Measurements from ENCODE around the gene IRX4.

IRX4 gene

GRCh38 chr5:1882337-1883119 lies at the start of gene IRX4:
IRX4 (minus strand) TSS chr5:1882925; CDS start chr5:1882647, 278 bp downstream.
- Mint-ChIP-seq H3K4me3 (peak within 1 kb of the TSS; percentile 50), H3K27me3 (peaks cover 67% of the 10 kb centered on the region), H3K9me3 (no peaks in the 10 kb centered on the region), H3K27ac (no peak within 1 kb of the TSS), H3K4me1 (ENCODE audit: low read depth) (peaks cover 12% of the 10 kb centered on the region), H3K36me3 (ENCODE audit: low read depth) (no peaks in the 10 kb centered on the region)
- peak; percentile 41 for DNase-seq

GRCh38 chr5:1931604-1932231 lies 49.0 kb upstream of the IRX4 start:
- DNase-seq = no peak
- Mint-ChIP-seq H3K4me3 (no peak overlapping the region), H3K27me3 (peaks cover 39% of the 10 kb centered on the region), H3K9me3 (no peaks in the 10 kb centered on the region), H3K27ac (no peak overlapping the region), H3K4me1 (ENCODE audit: low read depth) (peaks cover 3% of the 10 kb centered on the region), H3K36me3 (ENCODE audit: low read depth) (no peaks in the 10 kb centered on the region)

- Mint-ChIP-seq H3K27ac (no peak overlapping the region), H3K27me3 (peaks cover 39% of the 10 kb centered on the region), H3K4me1 (ENCODE audit: low read depth) (peaks cover 3% of the 10 kb centered on the region), H3K4me3 (no peak overlapping the region), H3K9me3 (no peaks in the 10 kb centered on the region), H3K36me3 (ENCODE audit: low read depth) (no peaks in the 10 kb centered on the region)
- no peak for DNase-seq
Measured at GRCh38 chr5:1930880-1931603, 48.3 kb upstream of the IRX4 start.

GRCh38 chr5:1930501-1930879 lies 47.8 kb upstream of the IRX4 start:
- Mint-ChIP-seq H3K4me1 (ENCODE audit: low read depth) (peaks cover 3% of the 10 kb centered on the region), H3K27ac (no peak overlapping the region), H3K4me3 (no peak overlapping the region), H3K9me3 (no peaks in the 10 kb centered on the region), H3K36me3 (ENCODE audit: low read depth) (no peaks in the 10 kb centered on the region), H3K27me3 (peaks cover 36% of the 10 kb centered on the region)
- DNase-seq = no peak

GRCh38 chr5:1929108-1929991 lies 46.6 kb upstream of the IRX4 start:
- no peak overlapping the region for H3K4me3 Mint-ChIP-seq
- DNase-seq = no peak
- H3K27me3 Mint-ChIP-seq = peaks cover 26% of the 10 kb centered on the region
- peaks cover 3% of the 10 kb centered on the region for H3K4me1 Mint-ChIP-seq (ENCODE audit: low read depth)
- no peak overlapping the region for H3K27ac Mint-ChIP-seq
- H3K36me3 Mint-ChIP-seq (ENCODE audit: low read depth) = no peaks in the 10 kb centered on the region
- H3K9me3 Mint-ChIP-seq = no peaks in the 10 kb centered on the region

GRCh38 chr5:1926471-1927341 lies 44.0 kb upstream of the IRX4 start:
- no peak for DNase-seq
- H3K27ac Mint-ChIP-seq = no peak overlapping the region
- H3K4me3 Mint-ChIP-seq = no peak overlapping the region

GRCh38 chr5:1926071-1926440 lies 43.3 kb upstream of the IRX4 start:
- DNase-seq = no peak
- H3K36me3 Mint-ChIP-seq (ENCODE audit: low read depth) = no peaks in the 10 kb centered on the region
- no peaks in the 10 kb centered on the region for H3K4me1 Mint-ChIP-seq (ENCODE audit: low read depth)
- peaks cover 12% of the 10 kb centered on the region for H3K27me3 Mint-ChIP-seq
- no peak overlapping the region for H3K27ac Mint-ChIP-seq
- H3K9me3 Mint-ChIP-seq = no peaks in the 10 kb centered on the region
- H3K4me3 Mint-ChIP-seq = no peak overlapping the region

More at GRCh38 chr5:1926471-1927341, 44.0 kb upstream of the IRX4 start:
- Mint-ChIP-seq H3K4me1 (ENCODE audit: low read depth) (peaks cover 1% of the 10 kb centered on the region), H3K9me3 (no peaks in the 10 kb centered on the region), H3K36me3 (ENCODE audit: low read depth) (no peaks in the 10 kb centered on the region), H3K27me3 (peaks cover 16% of the 10 kb centered on the region)

GRCh38 chr5:1925111-1926070 lies 42.7 kb upstream of the IRX4 start:
- no peak overlapping the region for H3K27ac Mint-ChIP-seq
- H3K36me3 Mint-ChIP-seq (ENCODE audit: low read depth) = no peaks in the 10 kb centered on the region

GRCh38 chr5:1923766-1924165 lies 41.0 kb upstream of the IRX4 start:
- Mint-ChIP-seq H3K4me1 (ENCODE audit: low read depth) (no peaks in the 10 kb centered on the region), H3K27me3 (peaks cover 17% of the 10 kb centered on the region), H3K9me3 (no peaks in the 10 kb centered on the region), H3K36me3 (ENCODE audit: low read depth) (no peaks in the 10 kb centered on the region), H3K27ac (no peak overlapping the region), H3K4me3 (no peak overlapping the region)
- no peak for DNase-seq

More at GRCh38 chr5:1925111-1926070, 42.7 kb upstream of the IRX4 start:
- no peak overlapping the region for H3K4me3 Mint-ChIP-seq
- H3K27me3 Mint-ChIP-seq = peaks cover 12% of the 10 kb centered on the region
- no peak for DNase-seq
- H3K4me1 Mint-ChIP-seq (ENCODE audit: low read depth) = no peaks in the 10 kb centered on the region
- H3K9me3 Mint-ChIP-seq = no peaks in the 10 kb centered on the region

- H3K4me1 Mint-ChIP-seq (ENCODE audit: low read depth) = no peaks in the 10 kb centered on the region
- DNase-seq = no peak
- H3K27ac Mint-ChIP-seq = no peak overlapping the region
- H3K9me3 Mint-ChIP-seq = no peaks in the 10 kb centered on the region
- no peaks in the 10 kb centered on the region for H3K36me3 Mint-ChIP-seq (ENCODE audit: low read depth)
- H3K27me3 Mint-ChIP-seq = peaks cover 17% of the 10 kb centered on the region
- H3K4me3 Mint-ChIP-seq = no peak overlapping the region
Measured at GRCh38 chr5:1923341-1923740, 40.6 kb upstream of the IRX4 start.

- peaks cover 17% of the 10 kb centered on the region for H3K27me3 Mint-ChIP-seq
- H3K9me3 Mint-ChIP-seq = no peaks in the 10 kb centered on the region
- no peak overlapping the region for H3K27ac Mint-ChIP-seq
- no peaks in the 10 kb centered on the region for H3K4me1 Mint-ChIP-seq (ENCODE audit: low read depth)
- no peaks in the 10 kb centered on the region for H3K36me3 Mint-ChIP-seq (ENCODE audit: low read depth)
- DNase-seq = no peak
- H3K4me3 Mint-ChIP-seq = no peak overlapping the region
Measured at GRCh38 chr5:1921711-1922110, 39.0 kb upstream of the IRX4 start.

- no peaks in the 10 kb centered on the region for H3K4me1 Mint-ChIP-seq (ENCODE audit: low read depth)
- DNase-seq = no peak
- no peak overlapping the region for H3K27ac Mint-ChIP-seq
- no peaks in the 10 kb centered on the region for H3K9me3 Mint-ChIP-seq
- peaks cover 17% of the 10 kb centered on the region for H3K27me3 Mint-ChIP-seq
- no peak overlapping the region for H3K4me3 Mint-ChIP-seq
- H3K36me3 Mint-ChIP-seq (ENCODE audit: low read depth) = no peaks in the 10 kb centered on the region
Measured at GRCh38 chr5:1919750-1920149, 37.0 kb upstream of the IRX4 start.

- no peak overlapping the region for H3K4me3 Mint-ChIP-seq
- H3K36me3 Mint-ChIP-seq (ENCODE audit: low read depth) = no peaks in the 10 kb centered on the region
- peaks cover 20% of the 10 kb centered on the region for H3K27me3 Mint-ChIP-seq
Measured at GRCh38 chr5:1919209-1919566, 36.5 kb upstream of the IRX4 start.

More at GRCh38 chr5:1919209-1919566, 36.5 kb upstream of the IRX4 start:
- Mint-ChIP-seq H3K4me1 (ENCODE audit: low read depth) (no peaks in the 10 kb centered on the region), H3K9me3 (no peaks in the 10 kb centered on the region), H3K27ac (no peak overlapping the region)
- no peak for DNase-seq
